Jurkat, Clone E6-1 (cell line): ENCODE measurements around the gene TNNI3K.
A peak's percentile ranks its signal among the peaks of the same experiment; 100 is the strongest.

Source experiments
- DNase-seq: peaks from one replicate; pipeline ENCODE4 v3.0.0-alpha.2; 2011; ENCODE audit warnings: low read depth, low spot score
- H3K4me3 ChIP-seq: 2 replicates; pipeline ENCODE4 v1.5.1; 2011; ENCODE audit warnings: mild to moderate bottlenecking, low read length, control low read depth, moderate library complexity

The TNNI3K gene

DNA sequence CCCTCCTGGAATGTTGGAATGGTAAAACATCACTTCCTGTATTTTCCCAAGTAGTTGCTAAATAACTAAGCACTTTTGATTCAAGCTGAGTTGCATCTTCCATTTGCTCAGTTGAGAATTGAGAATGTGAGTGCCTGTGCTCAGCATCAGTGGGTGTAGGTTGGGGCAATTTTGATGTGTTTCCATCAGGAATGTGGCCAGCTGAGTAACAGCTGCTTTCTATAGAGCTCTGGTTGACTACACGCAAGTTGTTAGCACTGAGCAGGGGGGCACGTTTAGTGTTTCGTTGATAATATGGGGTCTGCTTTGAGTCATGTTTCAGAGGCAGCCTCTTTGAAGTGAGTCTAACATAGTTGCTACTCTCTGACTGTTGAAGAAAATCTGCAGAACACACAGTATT, 235.7 kb downstream of the TNNI3K start:
- no peak for DNase-seq
- no peak overlapping the region for H3K4me3 ChIP-seq

DNA sequence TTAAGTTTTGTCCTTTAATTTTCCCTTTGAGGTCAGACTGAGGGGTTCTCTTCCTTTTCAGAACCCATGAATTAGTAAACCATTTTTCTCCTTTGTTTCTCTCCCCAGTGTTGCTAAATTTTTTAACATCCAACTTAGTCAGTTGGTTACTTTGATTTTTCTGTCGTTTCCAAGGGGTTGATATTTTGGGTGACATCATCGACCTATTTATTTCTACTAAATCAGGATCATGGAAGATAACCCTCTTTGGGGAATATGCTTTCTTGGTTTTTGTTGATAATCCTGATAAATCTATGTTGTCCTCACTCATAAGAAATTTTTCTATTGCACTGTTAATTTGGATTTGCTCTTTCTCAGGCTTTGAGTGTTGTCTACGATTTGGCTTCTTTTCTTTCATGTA, 236.3 kb downstream of the TNNI3K start:
- no peak overlapping the region for H3K4me3 ChIP-seq
- DNase-seq: no peak

DNA sequence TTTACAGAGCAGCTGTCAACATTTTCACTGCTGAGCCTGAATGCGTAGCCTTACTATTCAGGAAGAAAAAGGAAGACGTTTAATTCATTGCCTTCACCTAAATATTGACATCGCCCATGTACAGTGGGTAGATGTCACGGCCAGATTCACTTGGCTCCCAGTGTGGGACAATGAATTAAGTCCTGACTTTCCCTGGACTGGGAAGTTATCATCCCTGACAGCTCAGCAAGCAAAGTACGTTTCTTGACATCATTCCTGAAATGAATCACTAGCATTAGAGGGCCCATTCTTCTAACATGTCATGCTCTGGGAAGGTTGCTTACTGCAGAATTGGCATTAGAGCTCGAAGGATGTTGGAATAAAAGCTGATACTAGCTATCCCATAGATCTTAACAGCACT, 239.4 kb downstream of the TNNI3K start:
- DNase-seq: no peak
- H3K4me3 ChIP-seq: no peak overlapping the region

DNA sequence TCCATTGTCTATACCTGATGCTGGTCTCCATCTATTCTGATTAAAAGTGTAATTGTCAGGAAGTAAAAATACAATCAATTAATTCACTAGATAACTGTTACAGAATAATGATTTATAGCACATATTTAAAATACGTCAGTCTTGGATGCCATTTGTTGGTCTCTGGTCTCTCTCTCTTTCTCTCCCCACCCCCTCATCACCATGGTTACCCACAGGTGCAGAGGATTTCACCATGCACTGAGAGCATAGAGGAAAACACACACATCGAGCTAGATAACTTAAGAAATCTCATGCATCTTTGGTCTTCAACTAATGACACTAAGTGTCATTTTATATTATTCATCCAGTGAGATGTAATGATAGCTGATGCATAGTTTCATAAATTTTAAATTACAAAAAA, 243.8 kb downstream of the TNNI3K start:
- DNase-seq: no peak
- H3K4me3 ChIP-seq: no peak overlapping the region

DNA sequence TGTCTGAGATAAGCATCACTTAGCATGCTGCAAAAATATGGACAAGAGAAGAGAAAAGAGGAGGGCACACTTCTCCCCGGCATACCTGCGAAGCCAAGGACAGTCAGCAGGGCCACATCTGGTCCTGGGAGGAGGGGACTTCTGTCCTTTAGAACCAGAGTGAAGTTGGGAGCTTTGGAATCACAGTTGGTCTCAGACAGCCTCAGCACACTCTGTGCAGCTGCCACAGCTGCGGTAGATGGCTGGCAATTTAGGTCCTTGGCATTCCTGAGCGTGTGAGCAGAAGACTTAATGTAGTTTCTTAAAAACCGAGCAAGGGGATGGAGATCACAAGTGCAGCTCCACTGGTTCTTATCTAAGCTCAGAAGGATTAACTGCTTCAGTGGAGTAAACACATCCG, 244.9 kb downstream of the TNNI3K start:
- no peak overlapping the region for H3K4me3 ChIP-seq
- DNase-seq: no peak

DNA sequence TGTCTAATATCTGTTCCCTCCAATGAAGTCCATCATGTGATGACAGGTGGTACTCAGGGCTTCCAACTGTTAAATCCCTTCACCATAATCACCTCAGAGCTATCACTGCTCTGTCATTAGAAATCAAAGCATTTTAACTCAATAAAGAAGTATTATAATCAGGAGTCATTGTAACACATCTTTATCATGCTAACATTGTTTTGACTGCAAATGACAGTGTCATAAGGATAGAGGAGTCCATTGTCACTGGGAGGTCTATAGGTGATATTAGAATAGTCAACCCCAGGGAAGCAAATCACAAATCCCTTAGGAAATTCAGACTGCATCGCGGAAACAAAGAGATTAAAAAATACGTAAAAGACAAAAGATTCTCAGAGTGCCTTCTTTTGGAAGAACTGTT, 246.4 kb downstream of the TNNI3K start:
- DNase-seq: no peak
- H3K4me3 ChIP-seq: no peak overlapping the region

DNA sequence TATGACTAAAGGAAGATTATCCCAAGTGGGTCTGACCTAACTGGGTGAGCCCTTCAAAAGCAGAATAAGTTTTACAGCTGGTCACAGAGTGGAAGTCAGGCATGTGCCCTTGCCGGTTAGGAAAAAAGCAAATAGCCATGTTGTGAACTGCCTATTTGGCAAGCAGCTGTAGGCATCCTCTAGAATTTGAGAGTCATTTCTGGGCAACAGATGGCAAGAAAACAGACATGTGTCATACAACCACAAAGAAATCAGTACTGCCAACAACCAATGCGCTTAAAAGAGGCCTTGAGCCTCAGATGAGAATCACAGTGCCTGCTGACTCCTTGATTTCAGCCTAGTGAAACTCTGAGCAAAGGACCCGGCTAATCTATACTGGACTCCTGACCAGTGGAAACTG, 250.4 kb downstream of the TNNI3K start:
- no peak for DNase-seq
- H3K4me3 ChIP-seq: no peak overlapping the region

DNA sequence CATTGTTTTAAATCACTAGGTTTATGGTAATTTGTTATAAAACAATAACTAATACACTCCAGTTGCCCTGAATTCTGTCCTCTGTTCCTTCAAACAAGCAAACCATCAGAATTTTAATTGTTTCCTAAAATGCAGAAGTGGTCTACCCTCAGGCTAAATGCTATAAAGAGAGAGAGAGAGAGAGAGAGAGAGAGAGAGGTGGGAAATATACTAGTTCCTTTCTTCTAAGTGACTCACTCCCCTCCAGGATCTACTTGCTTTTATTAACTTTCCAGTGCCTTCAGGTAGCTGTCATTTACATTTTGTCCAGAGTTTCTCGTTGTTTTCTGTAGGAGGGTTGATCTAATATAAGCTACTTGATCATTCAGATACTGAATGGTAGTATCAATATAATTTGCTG, 250.8 kb downstream of the TNNI3K start:
- DNase-seq: no peak
- no peak overlapping the region for H3K4me3 ChIP-seq

DNA sequence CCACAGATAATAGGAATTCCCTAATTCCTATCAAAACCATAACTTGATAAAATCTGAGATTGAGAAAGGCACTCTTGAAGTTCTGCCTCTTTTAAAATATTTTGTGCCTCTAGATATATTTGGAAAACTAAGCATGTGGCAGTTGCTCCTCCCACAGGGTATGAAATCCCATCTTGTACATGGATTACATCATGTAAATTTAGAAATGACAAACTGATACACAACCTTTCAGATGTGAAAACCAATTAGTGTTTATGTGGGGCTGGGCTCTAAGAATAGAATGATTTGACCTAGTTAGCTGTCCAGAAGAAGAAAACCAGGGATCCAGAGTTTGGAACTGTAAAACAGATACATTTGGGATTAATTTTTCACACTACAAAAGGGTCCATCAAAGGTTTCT, 261.5 kb downstream of the TNNI3K start:
- no peak for DNase-seq
- H3K4me3 ChIP-seq: no peak overlapping the region

DNA sequence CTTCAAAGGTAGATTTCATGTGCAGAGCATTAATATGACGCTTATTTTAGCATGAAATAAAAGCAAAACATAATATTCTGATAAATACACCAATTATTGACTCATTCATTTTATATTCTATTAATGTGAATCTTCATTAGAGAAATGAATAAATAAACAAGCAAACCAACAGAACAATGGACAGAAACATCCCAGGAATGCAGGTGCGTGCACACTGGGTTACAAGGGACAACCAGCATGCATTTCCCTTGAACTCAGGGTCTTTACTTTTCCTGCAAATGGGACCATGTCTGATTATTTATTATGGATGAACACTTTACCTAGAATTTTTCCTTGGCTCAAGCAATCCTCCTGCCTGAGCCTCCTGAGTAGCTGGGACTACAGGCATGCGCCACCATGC, 263.7 kb downstream of the TNNI3K start:
- no peak overlapping the region for H3K4me3 ChIP-seq
- DNase-seq: no peak

DNA sequence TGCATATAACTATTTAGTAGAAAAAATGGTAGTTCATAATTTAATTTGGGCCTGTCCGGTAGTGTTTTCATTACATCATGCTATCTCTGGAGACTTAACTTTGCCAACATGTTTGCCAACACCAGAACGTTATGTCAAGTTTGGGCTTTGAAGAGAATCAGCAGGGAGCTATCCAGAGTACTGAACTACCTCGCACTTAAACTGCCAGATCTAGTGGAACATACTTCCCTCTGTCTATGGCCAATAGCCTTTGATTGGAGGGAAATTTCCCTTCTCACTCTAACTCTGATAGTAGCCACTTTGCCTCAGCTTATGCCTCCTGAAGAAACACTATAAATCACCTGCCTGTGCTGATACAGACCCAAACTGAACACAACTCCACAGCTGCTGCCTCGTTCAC, 267.2 kb downstream of the TNNI3K start:
- DNase-seq: peak; percentile 27

DNA sequence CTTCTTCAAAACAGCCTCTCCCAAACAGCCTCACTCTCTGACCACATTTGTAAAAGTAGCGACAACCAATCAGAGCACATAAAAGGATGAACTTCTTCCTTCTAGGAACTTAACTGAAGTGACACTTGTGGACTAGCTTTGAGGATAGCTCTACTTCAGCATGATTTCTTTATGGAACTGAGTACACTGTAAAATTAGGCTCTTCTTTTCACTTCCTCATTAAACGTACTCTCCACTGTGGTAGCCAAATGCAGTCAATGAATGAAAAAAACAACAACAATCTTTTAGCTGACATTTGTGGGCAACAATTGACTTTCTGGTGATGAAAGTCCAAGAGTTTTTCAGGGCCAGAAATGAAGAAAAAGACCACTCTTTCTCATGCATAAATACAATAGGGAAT, 267.7 kb downstream of the TNNI3K start:
- DNase-seq: no peak
- no peak overlapping the region for H3K4me3 ChIP-seq

More for the DNA sequence above, 267.2 kb downstream of the TNNI3K start:
- no peak overlapping the region for H3K4me3 ChIP-seq

DNA sequence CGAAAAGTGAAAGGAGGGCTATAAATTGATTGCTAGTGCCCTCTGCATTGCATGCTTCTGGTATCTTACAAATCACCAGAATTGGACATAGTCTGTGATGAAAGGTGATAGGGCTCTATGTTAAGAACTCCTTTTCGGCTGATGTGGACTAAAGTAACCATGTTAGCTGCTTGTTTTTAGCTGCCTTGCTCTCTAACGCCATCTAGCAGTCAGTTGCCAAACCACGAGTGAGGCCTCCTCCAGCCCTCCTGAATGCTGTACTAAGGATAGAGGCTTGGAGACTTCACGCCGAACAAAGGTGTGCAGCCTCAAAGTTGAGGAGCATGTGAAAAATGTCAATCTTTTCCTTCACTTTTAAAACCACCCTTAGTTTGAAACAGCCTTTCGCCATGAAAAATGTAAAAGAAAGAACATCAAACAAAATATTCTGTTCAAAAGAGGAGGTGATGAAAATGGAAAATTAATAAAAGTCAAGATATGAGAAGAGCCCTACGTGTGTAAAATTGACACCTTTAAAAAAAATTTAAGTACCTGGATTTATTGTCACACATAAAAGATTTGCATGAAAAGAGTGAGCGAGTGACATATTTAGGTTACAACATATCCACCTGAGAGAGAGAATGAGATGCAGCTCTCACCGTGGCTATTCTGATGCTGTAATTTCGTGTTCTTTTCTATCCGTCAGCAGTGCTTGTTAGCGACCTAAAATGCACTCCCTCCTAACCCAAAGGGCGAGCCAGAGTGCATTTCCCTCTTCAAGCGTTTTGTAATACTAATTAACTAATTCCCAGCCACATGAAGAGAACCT, 269.1 kb downstream of the TNNI3K start:
- peak; percentile 40 for DNase-seq
- no peak overlapping the region for H3K4me3 ChIP-seq

DNA sequence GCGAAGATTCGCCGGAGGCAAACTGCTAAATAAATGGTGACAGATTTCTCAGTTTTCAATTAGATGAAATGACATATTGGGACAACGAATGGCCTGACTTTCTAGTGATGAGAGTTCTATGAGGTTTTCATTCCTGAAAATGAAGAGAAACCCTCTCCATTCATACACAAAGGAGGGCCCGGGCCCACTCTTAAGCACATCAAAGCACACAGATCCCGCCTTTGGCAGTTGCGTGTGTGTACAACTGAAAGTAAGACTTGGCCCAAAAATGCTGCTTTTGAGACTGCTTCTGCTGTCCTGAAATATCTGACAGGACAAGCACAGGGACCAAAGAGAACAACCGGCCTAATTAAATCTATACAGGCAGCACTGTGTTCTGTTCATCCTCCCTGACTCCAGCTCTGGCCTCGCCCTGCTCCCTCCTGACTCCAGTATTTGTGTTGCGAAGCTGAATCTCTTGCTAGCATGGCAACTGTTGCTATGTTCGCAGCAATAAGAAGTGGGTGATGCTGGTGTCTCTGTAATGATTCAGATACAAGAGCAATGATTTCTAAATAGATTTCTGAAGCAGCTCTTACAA, 269.8 kb downstream of the TNNI3K start:
- H3K4me3 ChIP-seq: no peak overlapping the region
- DNase-seq: no peak

DNA sequence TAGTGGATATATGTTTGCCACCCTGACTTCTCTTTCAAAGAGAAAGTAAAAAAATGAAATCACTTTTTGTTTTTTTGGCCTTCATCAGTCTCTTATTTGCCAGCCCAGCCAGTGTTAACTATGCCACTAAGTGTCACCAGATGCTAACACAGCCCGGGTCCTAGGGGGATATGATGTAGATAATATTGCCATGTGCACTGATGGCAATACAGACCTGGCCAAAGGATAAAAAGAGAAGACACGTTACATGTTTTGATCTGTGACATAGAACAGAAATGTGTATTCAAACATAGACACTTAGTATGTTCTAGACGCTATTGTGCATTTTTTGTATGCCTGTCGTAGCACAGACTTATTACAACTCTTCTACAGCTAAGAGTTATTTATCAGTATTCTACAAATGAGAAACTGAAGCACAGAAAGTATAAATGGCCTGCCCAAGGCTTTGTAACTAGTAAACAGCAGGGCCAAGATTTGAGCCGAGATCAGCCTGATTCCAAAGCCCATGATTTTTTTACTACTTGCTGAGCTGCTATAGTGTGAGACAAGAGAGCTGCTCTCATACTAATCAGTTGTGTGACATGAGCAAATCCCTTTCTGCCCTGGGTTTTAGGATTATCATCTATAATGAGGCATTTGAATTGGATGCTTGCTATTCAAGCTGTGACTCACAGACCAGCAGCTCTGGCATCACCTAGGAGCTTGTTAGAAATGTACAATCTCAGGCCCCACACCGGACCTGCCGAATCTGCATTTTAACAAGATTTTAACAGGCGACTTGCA, 270.9 kb downstream of the TNNI3K start:
- H3K4me3 ChIP-seq: no peak overlapping the region
- DNase-seq: no peak

DNA sequence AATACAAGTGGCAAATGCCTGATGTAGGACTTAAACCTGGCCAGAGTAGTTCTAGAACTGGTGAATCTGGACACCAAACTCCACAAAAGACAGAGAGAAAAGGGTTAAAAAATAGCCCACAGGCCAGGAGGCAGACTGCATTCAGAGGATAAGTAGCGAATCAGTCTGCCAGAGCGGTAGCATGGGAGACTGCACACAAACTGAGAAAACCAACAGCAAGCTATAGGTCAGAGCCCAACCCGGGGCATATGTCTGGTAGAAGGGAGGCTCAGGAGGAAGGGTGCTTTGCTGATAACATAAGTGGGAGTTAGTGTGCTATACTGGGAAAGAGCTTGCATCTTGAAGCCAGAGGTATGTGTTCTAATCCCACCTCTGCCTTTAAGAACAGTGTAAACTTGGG, 273.3 kb downstream of the TNNI3K start:
- H3K4me3 ChIP-seq: no peak overlapping the region
- no peak for DNase-seq

DNA sequence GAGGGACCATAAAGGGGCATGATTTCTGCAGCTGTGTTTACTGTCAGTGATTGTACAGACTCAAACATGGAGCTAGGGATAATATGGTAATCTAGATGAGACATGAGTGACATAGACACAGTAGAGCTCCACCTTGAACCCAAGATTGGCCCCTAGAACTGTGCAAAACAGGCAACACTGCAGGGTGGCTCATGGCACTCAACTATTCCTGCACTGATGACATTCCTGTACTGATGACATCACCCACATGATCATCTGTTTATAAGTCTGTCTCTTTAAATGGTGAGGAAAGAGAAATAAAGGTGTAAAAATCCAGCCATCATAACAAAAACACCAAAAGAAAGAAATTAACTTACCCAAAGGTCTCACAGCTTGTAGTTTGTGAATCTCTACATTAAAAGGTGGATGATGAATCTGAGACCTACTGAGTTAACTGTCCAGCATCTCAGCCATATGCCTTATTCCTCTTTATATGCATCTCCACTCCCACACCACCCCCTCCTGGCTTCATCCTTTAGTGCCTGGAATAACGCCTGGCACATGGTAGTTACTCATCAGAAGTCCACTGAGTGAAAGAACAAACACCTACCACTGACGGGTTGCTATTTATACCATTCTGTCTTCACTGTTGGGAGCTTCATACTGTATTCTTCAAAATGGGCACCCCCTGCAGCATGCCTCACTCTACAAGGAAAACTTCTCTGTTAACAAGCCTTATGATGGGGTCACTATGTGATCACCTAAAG, 277.2 kb downstream of the TNNI3K start, which contains the start of gene LRRC53:
TSS of gene LRRC53 (minus strand) at position 442 of the 746 bp plus-strand sequence. CDS start 29,262 bp downstream, outside the sequence.
- DNase-seq: no peak
- H3K4me3 ChIP-seq: no peak within 1 kb of the TSS

DNA sequence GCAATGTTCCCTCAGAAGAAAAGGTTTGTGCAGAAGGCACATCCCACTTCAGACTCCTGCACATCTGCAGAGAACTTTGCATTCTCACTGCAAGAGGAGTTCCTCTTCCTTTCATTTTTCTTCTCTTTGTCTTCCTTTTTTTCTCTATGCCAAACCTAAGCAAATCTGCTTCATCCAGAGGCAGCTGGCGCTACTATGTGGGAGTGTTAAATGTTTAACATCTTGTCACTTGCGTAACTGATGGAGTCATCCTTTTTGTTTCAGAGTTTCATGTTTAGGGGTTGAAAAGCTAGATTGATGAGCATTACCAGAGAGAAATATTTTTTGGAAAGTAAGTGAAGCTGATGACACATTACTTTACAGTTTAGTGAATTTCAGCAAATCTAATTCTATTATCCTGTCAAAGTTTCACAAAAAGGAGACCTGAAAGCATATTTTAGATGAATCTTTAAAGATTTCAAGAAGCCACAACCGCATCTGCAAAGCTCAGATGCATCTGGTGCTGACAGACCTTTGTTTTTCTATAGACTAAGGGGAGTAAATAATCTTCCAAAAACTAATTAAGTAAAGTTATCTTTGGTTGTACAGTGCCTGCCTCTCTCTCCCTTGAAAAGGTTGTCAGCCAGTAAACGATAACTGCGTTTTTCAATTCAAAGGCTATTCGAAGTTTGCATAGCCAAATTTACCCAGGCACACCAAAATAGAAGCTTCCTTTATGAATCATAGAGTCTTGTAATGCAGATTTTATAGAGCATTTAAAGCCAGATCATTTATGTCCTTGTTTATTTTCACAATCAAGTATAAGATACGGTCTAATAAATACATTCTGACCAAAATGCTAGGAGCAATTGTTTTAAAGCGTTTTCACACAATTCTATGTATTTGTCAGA, 278.5 kb downstream of the TNNI3K start:
- H3K4me3 ChIP-seq: no peak overlapping the region
- no peak for DNase-seq
